CMK (cell line): Measurements from ENCODE around the gene SLC37A1.

Source experiments
- DNase-seq: peaks from one replicate; pipeline ENCODE4 v3.0.0-alpha.2; 2010; ENCODE audit warnings: low read depth

The SLC37A1 gene

DNA sequence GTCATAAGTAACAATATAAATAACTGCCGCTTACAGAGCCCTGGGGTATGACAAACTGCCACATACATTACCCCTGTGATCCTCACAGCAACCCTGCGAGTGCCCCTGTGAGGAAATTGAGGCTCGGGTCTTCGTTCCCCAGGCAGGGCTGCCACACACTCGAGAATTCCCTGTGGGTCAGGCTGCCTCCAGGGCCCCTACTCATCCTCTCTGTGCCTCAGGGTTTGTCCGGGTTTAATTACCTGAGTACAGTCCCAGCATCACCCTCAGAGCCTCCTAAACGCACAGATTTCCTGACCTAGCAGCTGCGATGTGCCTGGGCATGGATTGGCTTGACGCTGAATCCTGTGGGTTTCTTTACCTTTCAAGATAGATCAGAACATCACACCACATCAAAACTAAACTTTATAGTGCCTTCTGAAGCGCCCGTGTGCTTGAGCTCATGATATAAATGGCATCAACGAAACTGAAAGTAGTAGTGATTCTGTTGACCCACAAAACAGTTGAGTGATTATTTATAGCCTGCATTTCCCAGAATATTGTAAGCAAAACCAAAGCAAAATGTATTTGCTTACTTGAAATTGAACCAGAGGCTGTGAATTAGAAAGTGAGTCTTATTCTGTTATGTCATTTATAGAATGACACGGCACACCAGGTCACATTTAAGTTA is 14.0 kb downstream of the SLC37A1 start:
- no peak for DNase-seq

GRCh38 chr21:42530167-42530518 is 16.5 kb downstream of the SLC37A1 start:
- DNase-seq = no peak

DNA sequence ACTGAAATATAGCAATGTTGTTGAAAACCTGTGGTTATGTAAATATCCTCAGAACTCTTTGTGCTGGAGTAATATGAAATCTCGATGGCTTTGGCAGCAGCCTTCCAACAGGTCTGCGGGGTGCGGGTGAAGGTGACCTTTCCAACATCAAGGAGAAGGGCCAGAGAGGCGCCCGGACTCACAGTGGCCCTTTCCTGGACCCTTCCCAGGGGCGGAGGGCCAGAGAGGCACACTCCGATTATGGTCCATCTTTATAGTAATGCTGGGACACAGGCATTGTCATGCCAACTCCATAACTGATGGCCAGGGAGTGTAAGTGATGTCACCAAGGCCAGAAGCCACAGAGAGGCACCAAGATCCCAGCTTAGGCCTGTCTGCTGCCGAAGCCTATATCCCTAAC is 18.1 kb downstream of the SLC37A1 start:
- no peak for DNase-seq

DNA sequence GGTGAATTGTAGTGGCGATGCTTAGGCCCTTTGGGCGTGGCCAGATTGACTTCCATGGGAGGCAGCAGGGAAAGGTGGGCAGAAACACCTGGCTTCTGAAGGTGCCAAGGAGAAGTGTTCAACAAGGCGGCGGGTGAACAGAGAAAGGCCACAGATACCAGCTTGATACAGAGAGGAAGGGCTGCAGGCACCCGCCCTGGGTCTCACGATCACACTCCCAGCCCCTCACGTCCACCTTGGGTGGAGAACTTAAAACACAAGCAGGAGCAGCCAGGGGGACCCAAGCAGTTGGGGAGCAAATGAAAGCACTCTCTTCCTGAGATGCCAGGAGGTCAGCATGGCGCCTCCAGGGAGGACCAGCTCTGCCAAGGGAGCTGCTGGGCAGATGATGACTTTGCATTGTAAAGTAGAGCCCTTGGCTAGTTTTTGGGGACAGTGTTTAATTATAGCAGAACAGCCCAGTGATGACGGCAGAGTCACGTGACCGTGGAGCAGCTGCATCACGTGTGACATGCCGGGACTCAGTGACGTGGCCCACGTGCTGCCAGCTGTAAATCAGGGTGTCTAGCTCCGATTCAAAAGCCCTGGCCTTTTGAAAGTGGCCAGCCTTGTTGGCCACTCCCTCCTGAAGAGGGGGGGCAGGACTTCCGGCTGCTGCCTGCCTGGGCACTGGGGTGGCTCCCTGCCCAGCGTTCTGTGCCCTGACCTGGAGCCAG is 19.0 kb downstream of the SLC37A1 start:
- DNase-seq = no peak

DNA sequence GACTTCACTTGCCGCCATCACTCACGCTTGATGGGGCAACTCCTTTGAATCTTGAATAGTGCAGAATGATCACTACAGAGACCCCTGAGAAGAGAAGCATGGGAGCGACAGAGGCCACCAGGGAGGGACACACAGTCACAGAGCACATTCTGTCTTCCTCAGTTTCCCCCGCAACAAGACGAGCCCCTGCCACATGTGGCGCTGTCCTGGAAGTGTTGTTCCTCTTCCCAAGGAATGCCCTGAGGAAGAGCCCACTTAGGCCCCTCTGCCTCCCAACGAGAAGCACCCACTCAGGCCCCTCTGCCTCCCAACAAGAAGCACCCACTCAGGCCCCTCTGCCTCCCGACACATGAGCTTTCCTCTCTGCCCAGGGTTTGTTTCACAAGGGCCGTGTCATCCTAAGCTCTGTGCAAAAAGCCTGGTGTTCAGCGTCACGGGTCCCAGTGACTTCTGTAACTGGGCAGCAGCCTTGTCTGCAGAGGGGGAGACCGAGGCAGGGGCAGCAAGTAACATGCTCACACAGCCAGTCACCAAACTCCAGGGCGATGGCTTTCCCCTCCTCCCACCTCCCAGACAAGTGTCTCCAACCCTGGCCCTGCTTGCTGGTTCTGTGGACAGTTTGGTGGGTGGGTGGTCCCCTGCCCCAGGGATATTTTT is 19.8 kb downstream of the SLC37A1 start:
- DNase-seq = no peak

GRCh38 chr21:42533963-42534355 is 20.3 kb downstream of the SLC37A1 start:
- DNase-seq = no peak

- no peak for DNase-seq
Measured at GRCh38 chr21:42534421-42535378, 21.0 kb downstream of the SLC37A1 start.

- no peak for DNase-seq
Measured at GRCh38 chr21:42535602-42536171, 22.0 kb downstream of the SLC37A1 start.

DNA sequence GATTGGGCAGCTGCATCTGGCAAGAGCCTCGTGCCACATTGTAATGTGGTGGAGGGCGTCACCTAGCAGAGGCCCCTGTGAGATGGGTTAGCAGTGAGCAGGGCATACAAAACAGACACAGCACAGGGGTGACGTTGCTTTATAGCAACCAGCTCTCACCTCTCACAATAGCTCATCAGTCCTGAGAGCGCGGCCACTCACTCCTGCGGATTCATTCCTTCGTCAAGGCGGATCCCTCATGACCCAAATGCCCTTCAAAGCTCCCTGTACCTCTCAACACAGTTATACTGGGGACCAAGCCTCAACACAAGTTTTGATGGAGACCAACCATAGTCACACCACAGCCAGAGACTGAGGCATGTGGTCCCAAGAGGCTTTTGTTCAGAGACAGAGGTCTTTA is 22.9 kb downstream of the SLC37A1 start:
- no peak for DNase-seq

- no peak for DNase-seq
Measured at GRCh38 chr21:42537106-42537742, 23.6 kb downstream of the SLC37A1 start.

GRCh38 chr21:42538479-42539275 is 25.0 kb downstream of the SLC37A1 start:
- no peak for DNase-seq

DNA sequence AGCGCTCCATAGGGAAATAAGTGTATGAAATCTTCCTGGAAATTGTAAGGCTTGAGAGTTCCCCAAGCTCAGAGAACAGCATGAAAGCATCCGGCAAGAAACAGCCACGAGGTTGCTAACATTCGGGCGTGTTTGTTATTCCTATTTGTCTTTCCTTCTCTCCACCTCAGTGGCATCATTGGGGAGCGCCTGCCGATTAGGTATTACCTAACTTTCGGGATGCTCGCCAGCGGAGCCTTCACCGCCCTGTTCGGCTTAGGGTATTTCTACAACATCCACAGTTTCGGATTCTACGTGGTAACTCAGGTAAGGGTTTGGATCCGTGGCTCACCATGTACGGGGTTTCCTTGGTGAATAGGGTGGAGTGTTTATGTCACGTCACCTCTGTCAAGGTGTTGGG is 25.7 kb downstream of the SLC37A1 start:
- DNase-seq = no peak

DNA sequence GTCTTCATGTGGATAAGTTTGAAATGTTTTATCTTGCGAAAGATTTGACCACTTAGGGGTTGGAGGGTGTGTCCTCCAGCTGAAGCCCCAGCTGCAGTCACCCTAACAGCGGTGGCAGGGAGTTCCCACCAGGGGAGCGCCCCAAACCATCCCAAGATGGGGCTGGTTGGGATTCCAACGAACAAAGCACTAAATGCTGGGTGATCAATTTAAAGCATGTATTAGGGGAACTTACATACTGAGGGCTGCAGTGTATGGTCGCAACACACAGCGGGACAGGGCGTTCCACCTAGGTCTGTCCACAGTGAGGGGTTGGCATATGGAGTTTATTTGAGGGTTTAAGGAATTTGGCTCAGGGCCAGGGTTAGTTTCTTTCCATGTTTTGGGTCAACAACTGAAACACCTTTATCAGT is 26.3 kb downstream of the SLC37A1 start:
- no peak for DNase-seq

DNA sequence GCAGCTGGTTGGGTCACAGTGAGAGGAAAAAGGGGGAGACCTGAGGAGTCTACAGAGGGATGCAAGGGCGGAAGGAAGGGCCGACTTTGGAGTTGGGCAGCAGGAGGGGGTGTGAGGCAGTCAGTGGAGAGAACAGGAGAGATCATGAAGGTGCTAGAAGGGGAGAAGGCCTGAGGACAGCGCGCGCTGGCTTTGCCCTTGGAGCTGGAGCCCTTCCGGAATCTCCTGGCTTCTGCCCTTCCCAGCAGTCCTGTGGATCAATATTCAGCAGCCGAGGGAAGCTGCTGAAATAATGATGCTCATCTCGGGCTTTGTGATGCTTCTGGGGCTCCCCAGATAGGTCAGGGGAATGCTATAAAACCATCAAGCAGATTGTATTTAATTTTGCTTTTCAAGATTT is 26.7 kb downstream of the SLC37A1 start:
- no peak for DNase-seq

- DNase-seq = no peak
Measured at GRCh38 chr21:42541174-42541573, 27.5 kb downstream of the SLC37A1 start.

DNA sequence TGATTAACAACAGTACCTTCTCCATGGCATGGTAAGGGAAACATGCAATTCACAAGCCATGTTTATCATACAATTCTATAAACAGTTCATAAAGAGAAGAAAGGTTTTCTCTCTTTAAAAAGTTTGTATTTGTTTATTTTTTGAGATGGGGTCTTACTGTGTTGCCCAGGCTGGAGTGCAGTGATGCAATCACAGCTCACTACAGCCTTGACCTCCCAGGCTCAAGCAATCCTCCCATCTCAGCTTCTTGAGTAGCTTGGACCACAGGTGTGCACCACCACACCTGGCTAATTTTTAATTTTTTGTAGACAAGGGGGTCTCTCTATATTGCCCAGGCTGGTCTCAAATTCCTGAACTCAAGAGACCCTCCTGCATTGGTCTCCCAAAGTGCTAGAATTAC is 28.0 kb downstream of the SLC37A1 start:
- DNase-seq = no peak

DNA sequence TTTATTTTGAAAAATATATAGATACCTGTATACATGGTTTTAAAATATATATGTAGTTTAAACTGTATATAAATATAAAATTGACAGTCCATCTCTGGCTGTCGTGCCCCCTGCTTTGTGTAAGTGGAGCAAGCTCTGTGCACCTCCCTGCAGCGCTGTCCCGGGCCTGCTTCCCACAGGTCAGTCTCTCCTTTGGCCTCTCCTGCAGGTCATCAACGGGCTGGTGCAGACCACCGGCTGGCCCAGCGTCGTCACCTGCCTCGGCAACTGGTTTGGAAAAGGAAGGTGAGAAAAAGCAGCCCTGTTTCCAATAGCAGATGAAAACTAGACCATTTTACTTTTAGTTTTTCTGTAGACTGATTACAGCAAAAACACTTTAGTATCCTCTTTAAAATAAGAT is 28.5 kb downstream of the SLC37A1 start:
- DNase-seq = no peak

DNA sequence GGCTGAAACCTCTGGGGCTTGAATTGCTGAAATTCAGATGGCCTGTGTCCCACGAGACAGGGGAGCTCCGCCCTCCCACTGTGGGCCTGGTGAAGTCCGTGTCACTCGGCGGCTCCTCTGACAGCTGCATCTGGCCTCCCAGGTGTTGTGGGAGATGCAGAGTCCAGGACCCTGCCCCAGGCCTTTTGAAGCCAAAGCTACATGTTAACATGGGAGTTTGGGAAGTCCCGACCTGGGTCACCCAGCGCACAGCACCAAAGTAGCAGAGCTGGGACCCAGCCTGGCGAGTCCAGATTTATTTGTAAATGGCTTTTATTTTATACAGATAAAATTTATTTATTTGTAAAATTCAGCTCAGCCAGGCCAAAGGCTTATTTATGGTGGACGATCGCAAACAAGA is 28.9 kb downstream of the SLC37A1 start:
- no peak for DNase-seq

DNA sequence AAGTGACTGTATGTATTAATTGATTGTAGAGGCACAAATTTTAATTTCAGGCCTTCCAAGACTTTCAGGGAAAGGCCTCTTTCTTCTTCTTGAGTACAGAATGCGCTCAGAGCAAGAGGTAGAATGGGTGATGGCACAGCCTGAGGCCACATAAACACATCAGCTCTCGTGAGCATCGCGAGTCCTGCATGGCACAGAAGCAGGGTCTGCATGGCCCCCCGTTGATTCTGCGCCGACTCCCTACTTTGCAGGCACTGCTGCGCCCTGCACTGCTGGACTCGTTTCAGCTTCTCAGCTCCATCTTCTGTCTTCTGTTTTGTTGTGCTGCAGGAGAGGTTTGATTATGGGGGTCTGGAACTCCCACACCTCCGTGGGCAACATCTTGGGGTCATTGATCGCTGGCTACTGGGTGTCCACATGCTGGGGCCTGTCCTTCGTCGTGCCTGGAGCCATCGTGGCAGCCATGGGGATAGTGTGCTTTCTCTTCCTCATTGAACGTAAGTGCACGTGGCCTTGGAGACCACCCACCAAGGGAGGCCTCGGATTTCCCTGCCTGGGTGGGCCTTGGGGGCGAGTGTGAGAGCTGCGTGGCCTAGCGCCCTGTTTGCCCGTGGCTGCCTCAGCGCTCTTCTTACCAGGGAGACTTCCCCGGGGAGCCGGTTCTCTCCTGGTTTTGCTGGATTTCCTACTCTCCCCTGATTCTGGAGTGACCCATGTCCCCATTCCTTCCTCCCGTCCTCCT is 29.6 kb downstream of the SLC37A1 start:
- DNase-seq = no peak

DNA sequence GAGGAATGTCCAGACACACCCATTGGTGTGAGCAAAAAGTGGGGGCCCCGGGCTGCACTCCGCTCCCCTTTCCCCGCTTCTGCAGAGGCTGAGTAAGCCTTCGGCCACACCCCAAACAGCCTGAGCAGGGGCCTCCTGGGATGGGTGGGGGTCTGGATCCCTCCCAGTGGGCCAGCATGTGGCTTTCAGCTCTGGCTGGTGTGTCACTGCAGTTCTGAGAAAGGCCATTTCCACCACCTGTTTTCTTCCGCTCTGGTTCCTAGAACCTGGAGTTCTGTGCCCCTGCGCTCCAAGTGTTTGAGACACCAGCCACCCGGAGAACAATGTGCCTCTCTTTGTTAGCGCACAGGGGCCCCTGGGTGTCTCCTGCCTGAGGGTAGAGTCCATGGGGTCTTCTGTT is 30.9 kb downstream of the SLC37A1 start:
- DNase-seq = no peak
